C4-2B (cell line): ENCODE data around the gene CDK5RAP3.

Experiments
- CTCF ChIP-seq: fragments of 450-650 bp; conservative IDR thresholded peaks from 2 replicates; pipeline ENCODE4 v1.5.1; 2017; ENCODE audit warnings: mild to moderate bottlenecking
- ZFX ChIP-seq: fragments of 450-650 bp; IDR thresholded peaks from 2 replicates; pipeline ENCODE4 v1.6.1; 2017

DNA sequence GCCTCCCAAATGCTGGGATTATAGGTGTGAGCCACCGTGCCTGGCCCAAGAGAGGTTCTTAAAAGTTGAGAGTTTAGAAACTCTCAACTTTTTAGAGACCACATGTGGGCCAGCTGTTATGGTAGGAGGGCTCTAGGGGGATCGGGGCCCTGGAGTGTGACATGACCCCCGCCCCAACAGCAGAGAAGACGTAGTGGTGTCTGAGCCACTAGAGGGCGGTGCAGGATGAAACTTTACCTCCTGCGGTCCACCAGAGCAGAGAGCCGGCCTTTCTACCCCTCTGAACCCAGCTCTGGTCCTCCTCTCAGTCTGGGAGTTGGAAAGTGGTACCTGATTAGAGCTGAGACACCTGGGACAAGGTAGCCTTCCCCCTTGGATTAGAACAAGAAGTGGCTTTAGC, 7.4 kb downstream of the CDK5RAP3 start:
- TF ChIP-seq CTCF (peak; percentile 80), ZFX (no peak)
